Epithelial cell of prostate (primary cell): ENCODE results near the gene SOX11.
"Not testable (repeated sequence)": the region's sequence is repeated elsewhere in the genome, so short reads cannot be mapped to it uniquely, and the experiment has no call there.

ENCODE experiments used
- DNase-seq: peaks from one replicate; pipeline ENCODE4 v3.0.0-alpha.2; 2011; ENCODE audit warnings: low read depth, low spot score
- H3K27ac ChIP-seq: fragments of 450-650 bp; 2 replicates; pipeline ENCODE4 v1.5.1; 2017; ENCODE audit warnings: mild to moderate bottlenecking

Gene SOX11

DNA sequence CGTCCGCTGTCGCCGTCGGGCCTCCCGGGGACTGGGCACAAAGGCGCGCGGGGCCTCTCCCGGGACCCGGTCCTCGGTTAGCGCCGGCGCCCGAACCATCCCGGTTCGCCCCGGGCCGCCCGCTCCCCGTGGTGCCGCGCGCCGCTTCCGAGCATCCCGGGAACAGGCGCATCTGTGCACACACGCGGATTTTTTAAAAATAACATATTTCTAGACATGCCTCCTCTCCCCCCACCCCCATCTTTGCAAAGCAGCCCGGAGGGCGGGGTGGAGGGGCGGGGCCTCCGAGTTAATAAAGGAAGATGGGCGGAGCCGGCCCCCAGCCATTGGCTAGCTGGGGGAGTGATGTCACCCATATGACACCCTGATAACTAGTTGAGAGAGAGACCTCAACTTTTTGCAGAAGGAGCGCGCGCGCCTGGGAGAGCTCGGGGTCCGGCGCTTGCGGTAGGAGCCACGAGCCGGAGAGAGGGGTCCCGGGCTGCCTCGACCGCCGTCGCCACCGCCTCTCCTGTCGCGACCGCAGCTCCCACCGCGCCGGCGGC lies at the start of gene SOX11:
SOX11 (plus strand) TSS at position 400 of the 545 bp plus-strand sequence. CDS start 338 bp downstream, outside the sequence.
- DNase-seq: no peak
- no peak within 1 kb of the TSS for H3K27ac ChIP-seq

DNA sequence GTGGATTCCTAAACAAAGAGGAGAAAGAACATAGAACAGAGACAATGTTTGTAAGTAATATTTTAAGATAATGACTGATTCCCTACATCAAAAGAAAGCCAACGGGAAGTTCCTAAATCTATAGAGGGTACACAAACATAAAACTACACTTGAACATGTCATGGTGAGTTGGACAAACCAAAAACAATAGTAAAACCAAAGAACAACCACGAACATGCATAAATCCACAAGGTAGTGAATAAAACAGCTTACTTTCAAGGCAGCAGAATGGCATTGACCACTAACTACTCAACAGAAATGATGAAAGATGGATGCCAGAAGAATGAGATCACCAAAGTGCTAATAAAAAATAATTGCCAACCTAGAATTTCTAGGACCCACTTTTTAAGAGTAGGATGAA lies 39.5 kb upstream of the SOX11 start:
- not testable (repeated sequence) for DNase-seq, H3K27ac ChIP-seq

DNA sequence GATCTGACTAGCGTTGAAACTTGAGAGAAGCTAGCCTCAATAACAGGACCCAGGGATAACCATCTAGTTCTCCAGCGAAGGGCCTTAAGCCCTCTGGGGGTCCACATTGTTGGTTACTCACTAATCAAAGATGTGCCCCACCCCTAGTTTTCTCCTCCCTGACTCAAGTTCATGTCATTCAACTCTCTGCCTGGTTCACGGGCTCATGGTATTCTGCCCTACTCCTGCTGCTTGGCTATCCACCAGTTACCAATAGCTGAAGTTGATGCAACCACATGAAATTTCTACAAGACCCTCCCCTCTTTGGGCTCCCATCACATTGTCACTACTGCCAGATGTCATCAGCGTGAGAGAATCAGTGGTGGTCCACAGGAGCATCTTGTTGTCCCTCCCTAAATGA lies 38.4 kb upstream of the SOX11 start:
- H3K27ac ChIP-seq, DNase-seq: not testable (repeated sequence)

DNA sequence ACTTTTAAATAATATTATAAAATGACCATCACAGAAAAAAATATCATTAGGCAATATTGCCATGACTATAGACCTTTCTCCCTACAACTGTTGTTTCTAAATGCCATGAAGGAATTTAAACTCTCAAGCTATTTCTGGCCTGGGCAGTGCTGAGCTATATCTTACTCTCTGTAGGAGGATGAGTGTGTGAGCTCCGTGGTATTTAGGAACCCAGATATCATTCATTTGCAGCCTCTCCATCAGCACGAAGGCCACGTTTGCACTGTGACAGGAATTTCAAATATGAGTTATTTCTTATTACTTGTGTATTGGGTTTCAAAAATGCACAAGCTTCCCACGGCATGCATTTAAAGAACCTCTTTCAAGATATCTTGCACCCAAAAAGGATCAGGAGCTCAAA lies 35.0 kb upstream of the SOX11 start:
- no peak for DNase-seq
- no peak overlapping the region for H3K27ac ChIP-seq

DNA sequence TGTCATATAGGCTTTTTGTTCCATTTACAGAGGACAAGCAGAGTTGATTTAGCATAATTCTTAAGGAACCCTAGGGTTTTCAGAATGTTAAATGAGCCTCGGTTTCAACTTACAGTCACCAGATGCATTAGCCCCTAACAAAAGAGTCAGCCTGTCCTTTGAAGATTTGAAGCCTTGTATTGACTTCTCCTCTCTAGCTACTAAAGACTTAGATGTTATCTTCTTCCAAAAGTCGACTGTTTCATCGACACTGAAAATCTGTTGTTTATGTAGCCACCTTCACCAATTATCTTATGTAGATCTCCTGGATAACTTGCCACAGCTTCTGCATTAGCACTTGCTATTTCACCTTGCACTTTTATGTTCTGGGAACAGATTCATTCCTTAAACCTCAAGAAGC lies 31.6 kb upstream of the SOX11 start:
- H3K27ac ChIP-seq: no peak overlapping the region
- DNase-seq: no peak

DNA sequence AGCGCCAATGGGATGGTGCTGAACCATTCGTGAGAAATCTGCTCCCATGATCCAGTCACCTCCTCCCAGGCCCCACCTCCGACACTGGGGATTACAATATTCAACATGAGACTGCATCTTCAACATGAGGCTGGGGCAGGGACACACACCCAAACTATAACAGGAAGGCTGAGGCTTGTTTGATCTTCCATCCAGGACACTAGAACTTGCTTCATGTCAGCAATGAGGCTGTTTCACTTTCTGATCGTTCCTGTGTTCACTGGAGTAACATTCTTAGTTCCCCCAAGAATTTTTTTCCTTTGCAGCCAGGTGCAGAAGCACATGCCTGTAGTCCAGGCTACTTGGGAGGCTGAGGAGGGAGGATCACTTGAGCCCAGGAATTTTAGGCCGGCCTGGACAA lies 30.8 kb upstream of the SOX11 start:
- DNase-seq: no peak
- H3K27ac ChIP-seq: no peak overlapping the region

DNA sequence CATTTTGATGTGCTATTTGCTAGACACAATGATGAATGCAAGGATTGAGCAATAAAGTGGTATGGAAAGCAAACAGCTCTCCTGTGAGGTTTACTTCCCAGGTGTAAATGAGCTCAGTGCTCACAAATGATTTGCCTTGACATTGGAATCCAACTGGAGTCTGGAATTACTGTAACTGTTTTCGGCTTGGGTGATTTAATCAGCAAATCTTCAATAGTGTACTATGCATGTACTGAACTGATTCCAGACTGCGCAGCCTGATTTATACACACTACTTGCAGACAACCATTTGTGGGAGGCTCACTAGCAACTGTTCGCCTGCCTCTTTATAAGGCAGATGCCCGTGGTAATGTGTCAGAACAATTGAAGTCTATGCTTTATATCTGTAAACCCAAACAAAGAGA lies 27.9 kb upstream of the SOX11 start:
- DNase-seq: no peak
- H3K27ac ChIP-seq: no peak overlapping the region

DNA sequence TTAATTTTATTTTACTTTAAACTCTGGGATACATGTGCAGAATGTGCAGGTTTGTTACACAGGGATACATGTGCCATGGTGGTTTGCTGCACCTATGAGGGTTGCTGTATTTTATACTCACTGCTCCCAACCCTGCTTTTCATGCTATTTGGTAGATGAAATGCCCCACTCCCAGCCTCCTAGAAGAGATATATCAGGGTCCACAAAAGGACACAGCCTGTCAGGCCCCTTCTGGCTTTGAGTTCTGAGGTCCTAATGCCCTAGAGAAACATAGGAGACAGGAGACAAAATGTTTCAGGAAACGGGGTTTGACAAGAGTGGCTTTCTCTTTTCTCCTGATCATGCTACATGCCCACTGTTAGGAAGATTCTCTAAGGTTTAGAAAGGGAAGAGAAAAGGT lies 27.1 kb upstream of the SOX11 start:
- no peak for DNase-seq
- H3K27ac ChIP-seq: no peak overlapping the region

DNA sequence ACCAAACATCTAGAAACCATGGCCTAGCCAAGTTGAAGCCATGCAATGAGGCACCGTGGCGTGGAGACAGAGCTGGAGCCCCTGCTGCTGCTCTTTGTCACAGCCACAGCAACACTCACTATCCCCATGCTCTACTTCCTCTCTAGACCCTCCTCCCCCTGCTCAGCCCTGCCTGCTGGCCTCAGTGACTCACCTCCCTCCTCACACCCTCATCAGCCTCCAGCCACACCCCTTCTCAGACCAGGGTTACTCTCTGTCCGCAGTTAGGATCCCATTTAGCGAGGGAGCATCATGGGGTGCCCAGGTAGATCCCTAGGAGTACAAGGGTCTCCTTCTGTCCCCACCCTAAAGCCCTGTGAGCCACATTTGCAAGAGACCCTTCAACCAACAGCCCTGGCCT lies 25.4 kb upstream of the SOX11 start:
- DNase-seq: no peak
- H3K27ac ChIP-seq: no peak overlapping the region

DNA sequence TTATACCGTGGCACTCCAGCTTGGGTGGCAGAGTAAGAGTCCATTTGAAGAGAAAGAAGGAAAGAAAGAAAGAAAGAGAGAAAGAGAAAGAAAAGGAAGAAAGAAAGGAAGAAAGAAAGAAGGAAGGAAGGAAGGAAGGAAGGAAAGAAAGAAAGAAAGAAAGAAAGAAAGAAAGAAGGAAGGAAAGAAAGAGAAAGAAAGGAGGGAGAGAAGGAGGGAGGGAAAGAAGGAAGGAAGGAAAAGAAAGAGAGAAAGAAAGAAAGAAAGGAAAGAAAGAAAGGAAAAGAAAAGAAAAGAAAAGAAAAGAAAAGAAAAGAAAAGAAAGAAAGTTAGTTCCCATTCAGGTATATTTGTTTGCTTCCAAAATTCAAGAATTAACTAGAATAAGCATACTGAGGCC lies 24.5 kb upstream of the SOX11 start:
- DNase-seq, H3K27ac ChIP-seq: not testable (repeated sequence)

DNA sequence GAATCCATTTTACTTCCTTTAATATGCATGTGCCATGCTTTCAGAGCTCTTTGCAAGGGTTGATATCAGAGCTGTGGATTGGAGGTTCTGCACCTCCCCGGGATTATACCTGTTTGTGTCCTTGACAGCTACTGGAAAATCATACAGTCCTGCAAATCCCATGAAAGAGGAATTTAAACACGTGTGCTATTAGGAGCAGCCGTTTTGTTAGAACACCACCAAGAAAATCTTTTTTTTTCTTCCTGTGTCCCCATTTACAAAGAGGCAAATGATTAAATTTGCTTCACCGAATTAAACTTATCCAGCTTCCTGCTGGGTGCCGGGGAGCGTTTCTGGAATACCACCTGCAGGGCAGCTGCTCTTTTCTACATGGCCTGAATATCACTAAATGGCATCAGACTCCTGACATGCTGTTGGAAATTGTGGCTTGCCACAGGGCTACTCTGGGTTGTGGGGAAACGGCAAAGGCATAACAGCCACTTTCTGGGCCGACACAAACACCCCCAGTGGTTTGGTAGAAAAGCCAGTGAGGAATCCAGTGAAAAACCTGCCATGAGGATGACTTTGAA lies 23.4 kb upstream of the SOX11 start:
- no peak for DNase-seq
- no peak overlapping the region for H3K27ac ChIP-seq

DNA sequence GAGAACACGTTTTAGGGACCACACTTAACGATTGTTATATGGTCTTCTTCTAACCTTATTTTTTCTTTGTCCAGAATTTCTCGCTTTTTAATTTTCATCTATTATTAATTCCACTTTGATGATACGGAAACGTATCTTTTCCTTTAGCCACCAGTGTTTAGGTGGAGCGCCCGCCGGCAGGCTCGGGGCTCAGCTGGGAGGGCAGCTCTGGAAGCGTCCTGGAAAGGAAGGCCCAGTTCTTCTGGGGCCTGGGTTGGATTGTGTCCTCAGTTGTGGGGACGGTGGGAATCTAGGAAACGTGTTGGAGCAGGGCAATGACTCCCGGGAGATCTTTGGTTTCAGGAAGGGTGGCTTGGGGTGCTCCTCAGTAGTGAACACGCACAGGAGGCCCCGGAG lies 19.4 kb upstream of the SOX11 start:
- DNase-seq: no peak
- no peak overlapping the region for H3K27ac ChIP-seq

DNA sequence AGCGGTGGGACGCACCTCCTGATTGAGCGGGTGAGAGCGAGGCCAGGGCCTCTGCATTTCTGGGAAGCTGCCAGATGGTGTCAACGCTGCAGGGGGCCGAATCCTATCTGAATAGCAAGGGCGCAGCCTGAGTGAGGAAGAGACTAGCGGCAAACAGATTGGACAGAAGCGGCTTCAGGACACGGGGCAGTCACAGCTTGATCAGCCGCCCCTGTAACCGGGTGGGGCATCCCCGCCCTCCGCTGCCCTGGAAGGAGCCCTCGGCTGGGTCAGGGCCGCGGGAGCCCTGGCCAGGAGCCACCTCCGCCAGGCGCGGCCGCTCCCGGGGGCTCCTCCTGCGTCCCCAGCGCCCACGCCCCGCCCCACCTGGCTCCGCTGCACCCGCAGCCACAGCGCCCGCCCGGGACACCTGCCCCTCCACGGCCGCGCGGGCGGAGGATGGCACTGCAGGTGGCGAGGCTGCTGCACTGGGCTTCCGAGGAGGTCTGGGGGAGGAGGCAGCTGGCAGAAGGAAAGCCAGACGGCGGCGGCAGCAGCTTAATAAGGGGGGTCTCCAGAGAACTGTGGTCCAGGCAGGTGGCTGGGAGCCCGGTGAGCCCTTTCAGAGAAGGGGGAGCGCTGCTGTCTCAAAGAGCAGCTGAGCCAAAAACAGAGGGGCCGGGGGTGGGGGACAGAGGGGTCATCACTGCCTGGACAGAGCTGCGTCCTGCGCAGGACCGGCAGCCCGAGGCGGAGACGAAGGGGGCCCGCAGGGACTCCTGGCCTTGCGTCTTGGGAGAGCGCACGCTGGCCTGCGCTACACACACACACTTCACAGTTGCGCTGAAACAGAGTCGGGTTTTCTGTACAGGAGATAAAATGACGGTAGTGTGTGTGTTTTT lies 18.8 kb upstream of the SOX11 start:
- no peak for DNase-seq
- no peak overlapping the region for H3K27ac ChIP-seq

DNA sequence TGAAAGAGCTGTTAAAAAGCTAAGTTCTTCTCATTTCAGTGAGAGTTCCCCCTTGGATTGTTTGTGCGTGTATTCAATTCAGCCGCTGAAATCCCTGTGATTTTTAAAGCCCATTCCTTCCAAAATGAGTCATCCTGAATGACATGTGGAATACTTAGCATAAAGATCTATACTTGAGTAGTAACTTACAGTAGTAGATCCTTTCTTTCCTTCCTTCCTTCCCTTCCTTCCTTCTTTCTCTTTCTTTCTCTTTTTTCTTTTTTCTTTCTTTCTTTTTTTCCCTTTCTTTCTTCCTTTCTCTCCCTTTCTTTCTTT lies 18.2 kb upstream of the SOX11 start:
- no peak overlapping the region for H3K27ac ChIP-seq
- DNase-seq: no peak

DNA sequence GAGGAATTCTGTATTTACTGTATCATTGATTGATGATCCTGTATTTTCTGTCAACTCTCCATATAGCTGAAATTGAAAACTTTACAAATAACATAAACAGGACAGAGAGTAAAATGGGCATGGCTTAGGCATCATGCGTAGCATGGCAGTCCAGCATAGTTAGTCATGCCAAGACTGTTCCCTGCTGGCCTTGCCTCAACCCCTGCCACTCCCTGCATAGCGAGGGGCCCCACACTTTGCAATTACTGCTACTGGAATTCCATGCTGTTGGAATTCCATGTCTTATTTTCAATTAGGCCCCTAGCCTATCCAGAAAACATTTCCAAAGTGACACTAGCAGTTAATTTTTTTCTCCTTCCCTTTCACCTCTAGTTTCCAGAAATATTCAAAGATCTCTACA lies 15.1 kb upstream of the SOX11 start:
- no peak for DNase-seq
- no peak overlapping the region for H3K27ac ChIP-seq

DNA sequence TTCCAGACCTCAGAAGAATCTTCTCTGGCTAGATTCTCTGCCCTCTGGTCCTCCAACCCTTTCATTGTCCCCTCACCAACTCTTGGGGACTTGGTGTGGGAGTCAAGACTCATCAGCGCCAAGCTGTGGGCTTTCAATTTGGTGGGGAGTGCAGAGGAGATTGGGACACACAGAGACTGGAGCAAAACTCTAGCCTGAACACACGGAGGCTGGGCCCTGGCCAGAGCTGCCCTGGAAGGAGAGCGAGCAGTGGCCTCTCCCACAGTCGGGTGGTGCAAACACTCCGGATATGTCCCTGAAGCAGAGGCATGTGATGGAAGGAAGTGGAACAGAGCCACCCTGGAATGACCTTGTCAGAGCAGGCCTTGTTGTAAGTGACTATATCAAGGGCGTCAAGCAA lies 8.7 kb upstream of the SOX11 start:
- no peak for DNase-seq
- no peak overlapping the region for H3K27ac ChIP-seq

DNA sequence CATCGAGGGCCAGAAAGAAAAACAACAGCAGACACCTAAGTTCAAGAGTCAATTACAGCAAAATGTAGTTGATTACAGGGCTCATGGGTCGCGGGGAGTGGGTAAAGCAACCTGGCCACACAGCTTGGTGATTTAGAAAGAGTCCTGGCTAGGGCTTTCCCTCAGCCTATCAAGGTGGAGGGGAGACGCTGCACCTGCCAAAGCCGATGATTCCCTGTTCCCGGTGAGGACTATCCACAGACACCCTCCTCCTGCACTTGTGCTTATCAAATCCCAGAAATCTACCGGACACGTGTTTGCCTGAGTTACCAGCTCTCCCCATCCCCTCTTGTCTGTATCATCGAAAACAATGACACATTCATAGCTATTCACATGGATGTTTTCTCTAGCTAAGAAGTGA lies 7.0 kb upstream of the SOX11 start:
- no peak for DNase-seq
- H3K27ac ChIP-seq: no peak overlapping the region

DNA sequence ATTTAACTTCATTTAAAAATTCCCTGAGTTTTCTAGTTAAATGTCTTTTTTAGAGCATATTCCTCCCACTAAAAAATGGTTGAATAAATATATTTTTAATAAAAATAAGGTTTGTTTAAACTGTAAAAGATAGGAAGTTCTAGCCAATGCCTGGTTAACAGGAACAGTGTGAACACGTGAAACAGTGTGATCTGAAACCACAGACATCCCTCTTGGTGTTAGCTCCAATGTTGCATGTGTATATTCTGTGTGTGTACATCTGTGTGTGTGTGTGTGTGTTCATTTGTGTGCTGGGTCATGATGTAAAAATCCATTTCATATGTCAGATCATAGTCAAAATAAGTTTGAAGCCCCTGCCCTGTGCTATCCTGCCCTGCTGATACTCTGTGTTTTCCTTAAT lies 6.1 kb upstream of the SOX11 start:
- H3K27ac ChIP-seq: no peak overlapping the region
- no peak for DNase-seq

DNA sequence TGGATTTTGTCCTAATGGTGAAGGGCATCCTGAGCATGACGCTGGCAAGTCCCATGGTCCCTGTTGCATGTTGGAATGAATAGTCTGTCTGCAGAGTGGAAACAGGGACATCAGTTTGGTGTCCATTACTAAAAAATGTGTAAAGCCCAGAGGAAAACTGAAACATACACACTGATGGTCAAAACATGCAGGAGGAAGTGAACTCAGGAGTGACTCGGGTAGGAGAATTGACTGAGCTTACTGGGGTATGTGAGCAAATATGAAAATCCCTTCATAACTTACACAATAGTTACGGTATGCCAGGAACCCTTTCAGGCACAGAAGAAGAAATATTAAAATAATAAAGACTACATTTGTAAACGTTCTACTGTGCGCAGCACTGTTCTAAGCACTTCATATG lies 5.6 kb upstream of the SOX11 start:
- H3K27ac ChIP-seq: no peak overlapping the region
- DNase-seq: no peak

DNA sequence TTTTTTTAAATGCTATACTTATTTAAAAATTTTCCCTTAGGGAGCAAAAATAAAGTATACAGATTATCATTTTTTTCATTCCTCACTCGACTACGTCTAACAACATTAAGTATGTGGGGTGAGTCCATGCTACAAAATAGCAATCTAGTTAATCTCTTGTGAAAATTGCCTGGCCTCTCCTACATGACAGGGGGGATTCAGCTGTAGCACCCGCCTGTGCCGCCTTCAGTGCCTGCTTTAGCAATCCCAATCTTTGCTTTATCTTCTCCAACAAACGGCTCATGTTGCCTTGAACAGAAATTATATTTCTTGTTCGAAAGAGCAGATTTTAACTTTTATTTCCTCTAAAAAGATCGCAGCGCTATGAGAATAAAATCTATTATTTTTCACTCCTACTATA lies 2.4 kb upstream of the SOX11 start:
- no peak overlapping the region for H3K27ac ChIP-seq
- no peak for DNase-seq

DNA sequence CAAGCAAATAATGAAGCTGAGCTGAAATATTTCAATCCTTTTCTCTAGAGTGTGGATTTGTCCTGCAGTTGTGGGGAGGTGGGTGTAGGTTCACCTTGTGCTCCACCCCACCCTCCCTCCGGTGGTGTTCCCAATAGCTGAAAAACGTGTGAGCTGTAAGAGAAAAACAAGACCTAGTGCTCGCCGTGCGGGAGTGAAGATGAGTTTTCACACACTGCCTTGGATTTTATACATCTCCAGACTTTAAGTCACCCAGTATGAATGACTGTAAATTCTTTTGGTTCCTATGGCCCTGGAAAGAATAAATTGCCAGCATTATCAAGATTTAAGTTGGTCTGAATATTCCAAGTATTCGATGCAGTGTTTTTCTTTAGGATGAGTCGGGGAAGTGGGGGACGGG lies 1.9 kb upstream of the SOX11 start:
- no peak for DNase-seq
- H3K27ac ChIP-seq: no peak overlapping the region

DNA sequence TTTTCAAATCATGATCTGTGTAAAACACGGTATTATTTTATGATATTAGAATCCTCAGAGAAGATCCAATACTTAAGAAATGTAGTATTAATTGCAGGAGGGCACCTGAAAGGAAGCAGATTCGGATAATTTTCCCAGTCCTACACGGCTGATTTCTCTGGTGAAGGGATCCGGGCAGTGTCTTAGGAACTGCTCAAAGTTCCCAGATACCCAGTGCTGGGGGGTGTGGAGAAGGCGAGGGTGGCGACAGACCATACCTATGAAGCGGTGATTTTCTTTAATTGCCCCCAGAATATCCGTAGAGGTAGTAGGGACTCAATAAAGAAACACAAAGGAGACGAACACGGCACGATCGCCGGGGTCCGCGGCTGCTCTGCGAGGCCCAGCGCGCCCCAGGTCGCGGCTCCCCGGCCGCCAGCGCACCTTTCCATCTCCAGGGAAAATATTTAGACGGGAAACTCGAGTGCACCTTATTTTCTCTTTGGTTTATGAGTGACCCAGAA lies 1.4 kb upstream of the SOX11 start:
- no peak for DNase-seq
- no peak overlapping the region for H3K27ac ChIP-seq
